DOHH2 (cell line): ENCODE results near the gene ATP8B4.

Experiments
- EZH2phosphoT487 ChIP-seq: fragments of 200-600 bp; sonication (generic); IDR thresholded peaks from 2 replicates; pipeline ENCODE4 v1.6.1; 2017; ENCODE audit warnings: borderline replicate concordance, mild to moderate bottlenecking, antibody characterized with exemption, low read length, moderate library complexity, mixed read lengths
- TF ChIP-seq, protein P1 (sequence below): fragments of 200-600 bp; sonication (generic); IDR thresholded peaks from one replicate; pipeline ENCODE4 v1.5.1; 2014; ENCODE audit warnings: antibody characterized with exemption, mild to moderate bottlenecking, low read depth, low read length; ENCODE audit not compliant: poor library complexity, severe bottlenecking

DNA sequence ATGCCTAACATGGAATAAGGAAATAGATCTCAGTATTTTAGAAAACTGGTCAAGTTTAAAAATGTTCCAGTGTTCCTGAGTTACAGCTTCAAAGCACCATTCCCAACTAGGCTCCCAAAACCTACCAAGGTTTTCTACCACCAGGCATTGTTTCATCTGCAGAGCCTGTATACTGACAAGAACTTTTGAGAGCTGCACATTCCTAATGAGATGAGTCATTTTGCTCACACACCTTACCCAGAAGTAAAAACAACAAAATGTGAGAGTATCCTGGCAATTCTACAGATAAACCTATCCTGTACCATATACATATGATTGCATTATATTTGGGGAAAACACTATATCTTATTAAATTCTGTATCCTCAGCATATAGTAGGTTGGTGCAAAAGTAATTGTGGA, 90.7 kb downstream of the ATP8B4 start:
- TF ChIP-seq, protein P1, sequence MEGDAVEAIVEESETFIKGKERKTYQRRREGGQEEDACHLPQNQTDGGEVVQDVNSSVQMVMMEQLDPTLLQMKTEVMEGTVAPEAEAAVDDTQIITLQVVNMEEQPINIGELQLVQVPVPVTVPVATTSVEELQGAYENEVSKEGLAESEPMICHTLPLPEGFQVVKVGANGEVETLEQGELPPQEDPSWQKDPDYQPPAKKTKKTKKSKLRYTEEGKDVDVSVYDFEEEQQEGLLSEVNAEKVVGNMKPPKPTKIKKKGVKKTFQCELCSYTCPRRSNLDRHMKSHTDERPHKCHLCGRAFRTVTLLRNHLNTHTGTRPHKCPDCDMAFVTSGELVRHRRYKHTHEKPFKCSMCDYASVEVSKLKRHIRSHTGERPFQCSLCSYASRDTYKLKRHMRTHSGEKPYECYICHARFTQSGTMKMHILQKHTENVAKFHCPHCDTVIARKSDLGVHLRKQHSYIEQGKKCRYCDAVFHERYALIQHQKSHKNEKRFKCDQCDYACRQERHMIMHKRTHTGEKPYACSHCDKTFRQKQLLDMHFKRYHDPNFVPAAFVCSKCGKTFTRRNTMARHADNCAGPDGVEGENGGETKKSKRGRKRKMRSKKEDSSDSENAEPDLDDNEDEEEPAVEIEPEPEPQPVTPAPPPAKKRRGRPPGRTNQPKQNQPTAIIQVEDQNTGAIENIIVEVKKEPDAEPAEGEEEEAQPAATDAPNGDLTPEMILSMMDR: no peak
- TF ChIP-seq EZH2phosphoT487: no peak
